SIG-M5 treated with dmso at 0.1 percent for 504 hours (cell line): ENCODE data around the gene SNED1.

ENCODE experiments used
- DNase-seq: peaks from one replicate; lab custom pipeline; 2025; ENCODE audit not compliant: unreplicated experiment; lab: John Stamatoyannopoulos, UW

The SNED1 gene

DNA sequence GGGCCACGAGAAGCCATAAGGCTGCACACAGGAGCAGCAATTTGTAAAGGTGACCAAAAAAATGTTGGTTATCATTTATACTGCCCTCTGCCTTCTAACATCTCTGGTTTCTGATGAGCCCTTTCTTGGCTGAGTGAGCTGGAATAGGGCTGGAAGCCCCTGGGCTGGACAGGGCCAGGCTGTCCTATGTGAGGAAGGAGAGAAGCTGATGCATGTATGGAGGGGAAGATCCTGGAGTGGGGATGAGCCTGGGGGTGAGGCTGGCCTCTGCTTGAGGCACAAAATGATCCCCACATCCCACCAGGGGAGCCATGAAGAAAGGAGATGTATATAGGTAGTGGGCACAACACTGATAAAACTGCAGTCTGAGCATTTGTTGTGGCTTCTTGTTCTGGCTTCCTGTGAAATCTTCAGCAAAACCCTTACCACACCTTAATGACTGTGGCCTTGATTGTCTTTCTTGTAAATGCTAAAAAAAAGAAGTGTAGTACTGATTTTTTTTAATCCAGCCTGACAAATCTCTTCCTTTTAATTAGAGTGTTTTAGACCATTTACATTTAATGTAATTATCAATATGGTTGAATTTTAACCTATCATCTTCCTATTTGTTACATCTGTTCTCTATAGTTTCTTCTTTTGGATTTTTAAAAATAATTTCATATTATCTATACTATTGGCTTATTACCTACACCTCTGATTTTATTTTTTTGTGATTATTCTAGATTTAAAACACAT lies 5.6 kb downstream of the SNED1 start:
- no peak for DNase-seq

- no peak for DNase-seq
Observed at GRCh38 chr2:241005569-241005968, 7.2 kb downstream of the SNED1 start.

GRCh38 chr2:241006412-241006811 lies 8.0 kb downstream of the SNED1 start:
- no peak for DNase-seq

DNA sequence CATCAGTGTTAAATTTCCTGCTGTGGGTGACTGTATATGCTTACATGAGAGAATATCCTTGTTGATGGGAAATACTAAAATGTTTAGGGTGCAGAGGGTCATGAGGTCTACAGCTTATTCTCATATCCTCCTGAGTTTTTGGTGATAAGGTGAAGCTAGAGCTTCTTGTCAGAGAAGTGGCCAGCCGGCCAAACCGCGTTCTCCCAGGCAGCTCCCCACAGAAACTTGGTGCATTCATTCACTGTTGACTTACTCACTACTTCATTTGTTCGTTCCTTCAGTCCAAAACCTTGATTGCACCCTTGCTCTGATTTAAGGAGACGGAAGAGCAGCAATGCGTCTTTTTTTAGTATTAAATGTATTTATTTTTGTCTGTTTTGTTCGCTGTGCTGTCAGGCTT lies 8.7 kb downstream of the SNED1 start:
- no peak for DNase-seq

- DNase-seq: no peak
Observed at GRCh38 chr2:241007880-241008710, 9.7 kb downstream of the SNED1 start.

DNA sequence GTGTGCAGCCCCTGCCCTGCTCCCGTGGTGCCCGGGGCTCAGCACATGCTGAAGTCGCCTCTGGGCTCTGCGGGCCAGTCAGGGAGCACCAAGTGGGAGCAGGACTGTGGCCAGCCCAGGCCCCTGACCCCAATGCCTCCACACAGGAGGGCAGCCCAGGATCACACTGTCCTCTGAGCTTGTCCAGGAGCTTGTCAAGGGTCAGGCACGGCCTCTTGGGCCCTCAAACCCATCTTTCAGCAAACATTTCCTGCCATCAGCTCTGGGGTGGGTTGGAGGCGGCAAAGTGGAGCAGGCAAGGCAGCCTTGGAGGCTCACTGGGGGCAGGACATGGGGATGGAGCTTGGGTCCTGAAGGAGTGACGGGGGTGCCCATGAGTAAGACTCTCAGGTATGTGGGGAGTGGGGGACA lies 10.3 kb downstream of the SNED1 start:
- no peak for DNase-seq

DNA sequence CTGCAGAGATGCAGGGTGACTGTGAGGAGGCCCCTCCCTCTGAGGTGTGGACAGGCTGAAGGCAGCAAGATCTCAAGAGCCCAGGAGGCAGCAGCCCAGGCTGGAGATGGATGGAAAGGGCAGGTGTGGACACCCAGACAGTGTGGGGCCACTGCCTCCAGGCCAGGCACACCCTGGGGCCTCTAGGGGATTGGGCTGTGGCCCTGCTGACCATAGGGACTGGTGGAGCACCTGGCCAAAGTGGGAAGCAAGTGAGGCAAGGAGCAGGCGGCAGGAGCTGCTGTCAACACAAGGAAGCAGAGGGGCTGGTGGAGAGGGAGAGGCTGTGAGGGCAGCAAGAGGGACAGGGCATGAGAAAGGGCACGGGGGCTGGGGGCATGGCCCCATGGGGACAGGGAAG lies 10.8 kb downstream of the SNED1 start:
- no peak for DNase-seq

GRCh38 chr2:241009601-241010530 lies 11.4 kb downstream of the SNED1 start:
- no peak for DNase-seq

- DNase-seq: no peak
Observed at GRCh38 chr2:241010531-241011295, 12.3 kb downstream of the SNED1 start.

GRCh38 chr2:241011296-241011600 lies 12.8 kb downstream of the SNED1 start:
- no peak for DNase-seq

DNA sequence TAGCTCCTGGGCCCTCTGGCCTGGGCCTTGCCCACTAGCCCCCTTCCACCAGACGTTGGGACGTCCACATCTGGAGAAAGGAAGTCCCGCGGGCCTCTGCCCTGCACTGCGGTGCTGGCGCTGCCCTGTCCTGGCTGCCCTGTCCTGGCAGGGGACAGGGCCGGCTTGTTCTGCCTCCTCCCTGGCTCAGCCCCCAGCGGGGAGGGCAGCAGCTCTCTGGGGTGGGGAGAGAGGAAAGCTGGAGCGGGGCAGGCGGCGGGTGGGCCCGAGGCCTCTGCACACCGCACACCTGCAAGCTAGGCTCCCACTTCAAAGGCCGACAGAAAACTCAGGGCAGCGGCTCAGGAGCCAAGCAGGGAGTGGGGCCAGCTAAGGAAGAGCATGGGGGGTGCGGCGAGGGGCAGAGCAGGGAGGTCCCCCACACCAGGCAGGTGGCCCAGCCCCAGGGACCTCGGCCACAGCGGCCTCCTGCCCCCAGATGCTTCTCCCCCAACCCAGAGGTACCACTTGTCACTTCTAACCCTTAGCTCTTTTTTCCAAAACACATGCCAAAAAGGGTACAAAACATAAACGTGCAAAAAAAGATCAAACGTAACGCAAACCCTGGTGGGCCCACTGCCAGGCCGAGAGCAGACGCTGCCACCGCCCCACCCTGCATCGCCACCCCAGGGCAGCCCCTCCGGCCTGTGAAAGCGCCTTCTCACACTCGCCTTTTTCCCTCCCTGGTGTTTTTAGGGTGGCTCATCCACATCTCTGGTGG lies 13.5 kb downstream of the SNED1 start:
- DNase-seq: no peak

GRCh38 chr2:241014224-241014623 lies 15.8 kb downstream of the SNED1 start:
- no peak for DNase-seq

DNA sequence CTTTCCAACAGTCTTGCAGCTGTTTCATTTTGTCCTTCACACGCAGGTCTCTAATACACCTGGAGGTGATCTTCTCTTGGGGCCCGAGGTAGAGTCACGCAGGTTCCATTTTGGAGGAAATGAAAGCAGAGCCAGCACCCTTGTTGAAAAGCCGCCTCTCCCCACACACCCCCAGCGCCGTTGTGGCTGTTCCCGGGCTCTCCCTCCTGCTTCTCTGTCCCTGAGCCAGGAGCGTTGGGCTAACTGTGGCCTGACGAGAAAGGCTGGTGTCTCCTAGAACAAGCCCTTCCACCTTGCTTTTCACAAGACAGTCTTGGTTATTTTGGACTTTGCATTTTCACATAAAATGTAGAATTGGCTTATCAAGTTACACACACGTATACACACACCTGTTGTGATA lies 16.3 kb downstream of the SNED1 start:
- DNase-seq: no peak

GRCh38 chr2:241015439-241015838 lies 17.0 kb downstream of the SNED1 start:
- no peak for DNase-seq

GRCh38 chr2:241017228-241017940 lies 19.0 kb downstream of the SNED1 start:
- no peak for DNase-seq

- DNase-seq: no peak
Observed at GRCh38 chr2:241018051-241018891, 19.9 kb downstream of the SNED1 start.

GRCh38 chr2:241019441-241020139 lies 21.2 kb downstream of the SNED1 start:
- no peak for DNase-seq

DNA sequence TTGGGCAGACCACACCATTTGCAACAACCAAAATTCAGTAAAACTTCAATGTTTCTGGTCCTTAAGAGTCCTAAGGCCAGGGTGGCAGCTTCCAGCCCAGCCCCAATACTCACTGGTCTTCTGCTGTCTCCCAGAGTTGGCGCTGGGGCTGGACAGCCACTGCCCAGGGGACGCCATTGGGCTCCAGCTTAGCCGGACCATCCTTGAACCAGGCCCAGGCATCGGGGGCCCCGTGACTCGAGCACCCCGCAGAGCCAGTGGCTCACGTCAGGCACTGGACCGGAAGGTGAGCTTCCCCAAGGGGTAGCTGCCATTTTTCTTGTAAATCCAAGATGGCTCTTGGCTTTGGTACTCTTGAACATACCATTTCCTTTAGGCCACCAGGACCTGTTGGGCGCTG lies 21.8 kb downstream of the SNED1 start:
- no peak for DNase-seq
